Prostate gland (tissue), 2 donors: ENCODE results near the gene AFF1. TPM values are rescaled to one million over a fixed set of nuclear protein-coding genes. Genes with fewer than 3 reads are reported as not detected.

Experiments used
- DNase-seq: peaks from one replicate; pipeline ENCODE4 v3.0.0-alpha.2; 2019; ENCODE audit warnings: low spot score
- H3K27ac ChIP-seq, 2 donors: fragments of 200-600 bp; sonication (generic); 2 replicates each; pipeline ENCODE4 v1.5.1; 2017 to 2019
- H3K27me3 ChIP-seq: fragments of 200-600 bp; sonication (generic); replicated peaks from 2 replicates; pipeline ENCODE4 v1.5.1; 2019; ENCODE audit not compliant: insufficient read depth
- H3K36me3 ChIP-seq, 2 donors: fragments of 200-600 bp; sonication (generic); 1 replicate in 1 of 2; 2 replicates in 1 of 2; pipeline versions ENCODE4 v1.5.1 to v1.8.1; 2017 to 2019
- H3K4me1 ChIP-seq: fragments of 200-600 bp; sonication (generic); replicated peaks from 2 replicates; pipeline ENCODE4 v1.5.1; 2019
- H3K4me3 ChIP-seq, 2 donors: fragments of 200-600 bp; sonication (generic); 2 replicates each; pipeline ENCODE4 v1.5.1; 2017 to 2019
- H3K9me3 ChIP-seq: fragments of 200-600 bp; sonication (generic); 2 replicates; pipeline ENCODE4 v1.5.1; 2017
- POLR2A ChIP-seq: fragments of 450-650 bp; IDR thresholded peaks from one replicate; pipeline ENCODE4 v1.6.1; 2016; ENCODE audit warnings: antibody characterized with exemption, mild to moderate bottlenecking
- POLR2AphosphoS5 ChIP-seq: sonication (generic); formaldehyde crosslinking; IDR thresholded peaks from one replicate; pipeline ENCODE4 v1.6.1; 2017; ENCODE audit warnings: antibody characterized with exemption
- WGBS: methylation state at CpG from one replicate; pipeline ENCODE4 v1.1.5; 2018; 5-methylcytosine and 5-hydroxymethylcytosine counted together
- intact Hi-C: fragments of 100-400 bp; cut with DNase I; formaldehyde crosslinking; loops from one replicate; pipeline ENCODE4 v1.14.2; 2022
- total RNA-seq, 2 donors: library from RNA; depleted of rRNA; stranded (reverse); fragments of >200 nt; gene quantifications; one replicate each; pipeline ENCODE4 v1.1.0, GENCODE V29; 2016
- TF ChIP-seq, protein P1 (sequence below), 4 experiments: fragments of 200-600 bp in 2 of 4; fragments of 450-650 bp in 2 of 4; sonication (generic) in 2 of 4; IDR thresholded peaks; 1 replicate in 3 of 4; 2 replicates in 1 of 4; pipeline ENCODE4 v1.5.1; 2016 to 2019; ENCODE audit warnings: antibody characterized with exemption in 4 of 4, mild to moderate bottlenecking in 2 of 4, moderate library complexity in 2 of 4

Gene AFF1
- total RNA-seq, 2 donors from 2014 or later = 69.7 to 92.5 TPM

DNA sequence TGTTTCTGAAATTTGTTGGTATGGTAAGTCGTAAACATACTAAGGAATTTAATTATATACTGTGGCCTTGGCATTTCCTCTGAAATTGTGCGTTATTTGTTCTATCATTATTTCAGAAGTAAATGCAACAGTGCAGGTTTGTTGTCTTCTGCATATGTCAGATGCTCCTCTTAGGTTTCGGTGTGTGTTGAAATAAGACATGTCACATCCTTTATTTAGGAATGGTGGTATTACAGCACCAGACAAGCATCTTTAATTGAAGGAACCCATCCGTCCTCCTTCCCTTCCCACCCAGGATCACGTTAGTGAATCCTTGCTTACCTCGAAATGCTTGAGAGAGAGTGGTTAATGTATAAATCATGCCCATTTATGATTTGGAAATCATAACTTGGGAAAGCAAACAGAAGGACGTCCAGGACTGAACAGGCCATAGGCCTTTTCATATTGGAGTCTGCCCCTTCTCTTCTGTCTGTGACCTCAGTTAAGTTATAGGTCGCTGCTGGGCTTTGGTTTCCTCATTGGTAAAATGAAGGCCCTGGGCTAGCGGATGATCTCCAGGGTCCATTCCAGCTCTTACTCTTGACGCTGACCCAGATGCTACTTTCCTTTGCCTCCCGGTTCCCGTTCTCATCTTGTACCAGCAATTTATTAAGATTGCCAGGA, 151.5 kb downstream of the AFF1 start:
- no peaks in the 10 kb centered on the region for H3K27me3 ChIP-seq
- H3K27ac ChIP-seq = no peak overlapping the region
- 94% methylated on average over 12 of the region's 12 CpGs for WGBS
- peaks cover 20% of the 10 kb centered on the region for H3K4me1 ChIP-seq
- H3K9me3 ChIP-seq = no peaks in the 10 kb centered on the region
- TF ChIP-seq, protein P1, sequence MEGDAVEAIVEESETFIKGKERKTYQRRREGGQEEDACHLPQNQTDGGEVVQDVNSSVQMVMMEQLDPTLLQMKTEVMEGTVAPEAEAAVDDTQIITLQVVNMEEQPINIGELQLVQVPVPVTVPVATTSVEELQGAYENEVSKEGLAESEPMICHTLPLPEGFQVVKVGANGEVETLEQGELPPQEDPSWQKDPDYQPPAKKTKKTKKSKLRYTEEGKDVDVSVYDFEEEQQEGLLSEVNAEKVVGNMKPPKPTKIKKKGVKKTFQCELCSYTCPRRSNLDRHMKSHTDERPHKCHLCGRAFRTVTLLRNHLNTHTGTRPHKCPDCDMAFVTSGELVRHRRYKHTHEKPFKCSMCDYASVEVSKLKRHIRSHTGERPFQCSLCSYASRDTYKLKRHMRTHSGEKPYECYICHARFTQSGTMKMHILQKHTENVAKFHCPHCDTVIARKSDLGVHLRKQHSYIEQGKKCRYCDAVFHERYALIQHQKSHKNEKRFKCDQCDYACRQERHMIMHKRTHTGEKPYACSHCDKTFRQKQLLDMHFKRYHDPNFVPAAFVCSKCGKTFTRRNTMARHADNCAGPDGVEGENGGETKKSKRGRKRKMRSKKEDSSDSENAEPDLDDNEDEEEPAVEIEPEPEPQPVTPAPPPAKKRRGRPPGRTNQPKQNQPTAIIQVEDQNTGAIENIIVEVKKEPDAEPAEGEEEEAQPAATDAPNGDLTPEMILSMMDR (IDR thresholded peaks at IDR 0.05) = no peak
- TF ChIP-seq POLR2AphosphoS5 (no peak), POLR2A (no peak)
- DNase-seq = no peak
- H3K36me3 ChIP-seq = no peaks in the 10 kb centered on the region
- intact Hi-C loops = no loop called here
- H3K4me3 ChIP-seq = no peak overlapping the region

DNA sequence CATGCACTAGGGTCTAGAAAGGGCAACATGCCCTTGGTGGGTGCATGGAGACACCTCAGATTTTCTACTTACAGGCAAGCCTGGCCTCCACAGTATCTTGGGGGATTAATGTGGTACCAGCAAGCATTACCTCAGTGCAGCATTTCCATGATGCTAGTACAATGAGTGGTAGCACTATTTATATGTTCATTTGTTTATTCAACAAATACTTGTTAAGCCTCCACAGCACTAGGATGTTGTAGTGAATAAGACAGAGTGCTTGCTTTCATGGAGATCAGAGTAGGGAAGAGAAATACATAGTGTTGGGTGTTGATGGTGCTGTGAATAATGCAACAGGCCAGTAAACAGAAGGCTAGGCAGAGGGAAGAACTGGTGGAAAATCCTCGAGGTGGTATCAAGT, 152.2 kb downstream of the AFF1 start:
- Histone ChIP-seq H3K27ac (no peak overlapping the region), H3K4me1 (peaks cover 20% of the 10 kb centered on the region), H3K36me3 (no peaks in the 10 kb centered on the region), H3K4me3 (no peak overlapping the region), H3K9me3 (no peaks in the 10 kb centered on the region), H3K27me3 (no peaks in the 10 kb centered on the region)
- intact Hi-C loops = no loop called here
- no peak for DNase-seq
- TF ChIP-seq POLR2AphosphoS5 (no peak), POLR2A (no peak)
- TF ChIP-seq, protein P1 (IDR thresholded peaks at IDR 0.05) = no peak
- 46% methylated on average over 1 of the region's 1 CpG for WGBS

DNA sequence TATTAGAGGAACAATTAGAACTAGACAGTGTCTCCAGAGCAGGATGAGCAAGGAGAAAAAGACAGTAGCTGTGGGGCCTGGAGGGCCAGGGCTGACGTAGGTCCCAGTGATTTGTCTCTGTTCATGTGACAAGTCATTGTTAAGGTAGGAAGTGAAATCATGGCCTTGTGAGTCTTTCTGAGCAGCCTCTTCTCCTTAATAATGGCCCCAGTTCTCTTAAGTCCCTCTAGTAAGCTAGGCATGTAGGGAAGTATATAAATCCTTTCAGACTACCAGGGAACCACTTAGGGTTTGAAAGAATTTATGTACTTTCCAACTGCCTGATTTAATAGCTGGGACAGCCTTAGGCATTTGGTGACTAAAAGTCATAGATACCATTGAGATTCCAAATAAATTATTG, 152.6 kb downstream of the AFF1 start:
- Histone ChIP-seq H3K27ac (no peak overlapping the region), H3K36me3 (no peaks in the 10 kb centered on the region), H3K9me3 (no peaks in the 10 kb centered on the region), H3K4me1 (peaks cover 21% of the 10 kb centered on the region), H3K27me3 (no peaks in the 10 kb centered on the region), H3K4me3 (no peak overlapping the region)
- 76% methylated on average over 1 of the region's 1 CpG for WGBS
- intact Hi-C loops = no loop called here
- DNase-seq = no peak
- TF ChIP-seq POLR2AphosphoS5 (no peak), POLR2A (no peak)
- TF ChIP-seq, protein P1 (IDR thresholded peaks at IDR 0.05) = no peak

DNA sequence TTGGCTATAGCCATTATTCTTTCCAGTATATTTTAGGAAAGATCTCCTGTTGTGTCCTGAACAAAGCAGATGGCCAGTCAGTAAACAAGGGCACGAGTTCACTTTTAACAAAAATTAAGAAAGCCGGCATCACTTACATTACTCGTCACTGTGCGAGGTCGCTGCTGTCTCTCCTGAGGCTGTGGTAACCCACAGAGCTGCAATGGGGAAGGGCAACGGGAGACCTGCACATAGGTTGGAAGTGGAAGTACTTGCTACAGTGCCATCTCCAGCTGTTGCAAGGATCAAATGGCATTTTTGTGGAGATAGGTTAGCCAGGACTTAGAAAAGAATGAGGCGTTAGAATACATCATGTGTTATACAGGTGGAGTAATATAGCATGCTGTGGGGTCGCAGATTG, 153.4 kb downstream of the AFF1 start:
- no peaks in the 10 kb centered on the region for H3K27me3 ChIP-seq
- H3K27ac ChIP-seq = no peak overlapping the region
- DNase-seq = no peak
- TF ChIP-seq, protein P1 (IDR thresholded peaks at IDR 0.05) = no peak
- TF ChIP-seq POLR2AphosphoS5 (no peak), POLR2A (no peak)
- peaks cover 25% of the 10 kb centered on the region for H3K4me1 ChIP-seq
- intact Hi-C loops = no loop called here
- H3K4me3 ChIP-seq = no peak overlapping the region
- no peaks in the 10 kb centered on the region for H3K36me3 ChIP-seq
- H3K9me3 ChIP-seq = no peaks in the 10 kb centered on the region
- WGBS = 89% methylated on average over 8 of the region's 8 CpGs

DNA sequence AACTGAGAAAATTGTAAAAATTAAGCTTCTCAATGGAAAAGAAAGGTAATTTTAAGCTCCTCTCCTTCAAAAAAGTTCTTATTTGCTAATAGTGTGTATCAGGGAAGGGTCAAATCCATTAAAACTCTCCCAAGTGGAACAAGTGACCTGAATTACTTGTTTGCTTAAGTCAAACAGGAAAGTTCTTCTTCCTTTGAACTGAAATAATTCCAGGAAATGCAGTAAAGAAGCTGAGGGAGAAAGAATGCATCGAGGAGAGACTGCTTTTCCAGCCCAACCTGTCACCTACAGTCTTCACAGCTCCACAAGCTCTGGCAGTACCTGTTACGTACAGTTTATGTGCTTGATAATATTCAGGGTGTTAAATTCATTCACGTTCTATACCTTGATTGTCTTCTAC, 154.6 kb downstream of the AFF1 start:
- intact Hi-C loops = no loop called here
- no peaks in the 10 kb centered on the region for H3K27me3 ChIP-seq
- H3K9me3 ChIP-seq = no peaks in the 10 kb centered on the region
- H3K36me3 ChIP-seq = no peaks in the 10 kb centered on the region
- TF ChIP-seq POLR2AphosphoS5 = peak; percentile 86
- TF ChIP-seq POLR2A = no peak
- peak overlapping the region in 1 of 2 donors; percentile 54 for H3K27ac ChIP-seq
- peak; percentile 54 for DNase-seq
- WGBS = 37% methylated on average over 3 of the region's 3 CpGs
- H3K4me1 ChIP-seq = peaks cover 25% of the 10 kb centered on the region
- H3K4me3 ChIP-seq = no peak overlapping the region
